ENCODE measurements around the gene PLEKHO1.

DNA sequence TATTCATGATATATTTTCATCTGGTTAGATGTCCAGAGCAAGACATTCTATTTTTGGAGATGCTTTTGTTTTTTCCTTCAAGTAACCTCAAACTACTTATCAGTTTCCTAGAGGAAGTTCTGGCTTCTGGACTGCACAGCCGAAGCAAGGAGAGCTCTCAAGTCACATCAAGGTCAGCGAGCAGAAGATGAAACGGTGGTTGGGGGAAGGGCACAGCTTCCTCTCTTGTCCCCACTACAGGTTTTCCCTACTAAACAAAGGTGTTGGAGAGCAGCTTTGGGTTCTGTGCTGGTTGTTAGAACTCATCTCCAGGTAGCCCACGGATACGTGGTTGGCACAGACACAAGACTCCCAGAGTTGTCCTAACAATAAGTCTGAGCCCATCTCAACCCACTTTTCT lies 5.1 kb upstream of the PLEKHO1 start:
- TF ChIP-seq, protein P1, sequence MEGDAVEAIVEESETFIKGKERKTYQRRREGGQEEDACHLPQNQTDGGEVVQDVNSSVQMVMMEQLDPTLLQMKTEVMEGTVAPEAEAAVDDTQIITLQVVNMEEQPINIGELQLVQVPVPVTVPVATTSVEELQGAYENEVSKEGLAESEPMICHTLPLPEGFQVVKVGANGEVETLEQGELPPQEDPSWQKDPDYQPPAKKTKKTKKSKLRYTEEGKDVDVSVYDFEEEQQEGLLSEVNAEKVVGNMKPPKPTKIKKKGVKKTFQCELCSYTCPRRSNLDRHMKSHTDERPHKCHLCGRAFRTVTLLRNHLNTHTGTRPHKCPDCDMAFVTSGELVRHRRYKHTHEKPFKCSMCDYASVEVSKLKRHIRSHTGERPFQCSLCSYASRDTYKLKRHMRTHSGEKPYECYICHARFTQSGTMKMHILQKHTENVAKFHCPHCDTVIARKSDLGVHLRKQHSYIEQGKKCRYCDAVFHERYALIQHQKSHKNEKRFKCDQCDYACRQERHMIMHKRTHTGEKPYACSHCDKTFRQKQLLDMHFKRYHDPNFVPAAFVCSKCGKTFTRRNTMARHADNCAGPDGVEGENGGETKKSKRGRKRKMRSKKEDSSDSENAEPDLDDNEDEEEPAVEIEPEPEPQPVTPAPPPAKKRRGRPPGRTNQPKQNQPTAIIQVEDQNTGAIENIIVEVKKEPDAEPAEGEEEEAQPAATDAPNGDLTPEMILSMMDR (IDR thresholded peaks at IDR 0.05; ENCODE audit: low read depth, low read length, poor library complexity, severe bottlenecking) = no peak
- TF ChIP-seq EZH2phosphoT487 (IDR thresholded peaks at IDR 0.05; ENCODE audit: borderline replicate concordance, low read length) = no peak
